ENCODE measurements around the gene TMEM244. TPM values are rescaled to one million over a fixed set of nuclear protein-coding genes. Genes with fewer than 3 reads are reported as not detected.

The TMEM244 gene
- total RNA-seq, 5 donors from 2014 or later (not counting 1 experiment from before 2014, with no cell fraction given), result 0.53 to 1.2 TPM; not detected in 3

- Histone ChIP-seq H3K4me3 (ENCODE audit: control insufficient read depth in 1 of 2, extremely low read depth in 1 of 2, low read length in 1 of 2) (no peak overlapping the region), H3K4me1 (ENCODE audit: control insufficient read depth in 1 of 2, extremely low read depth in 1 of 2, insufficient read depth in 2 of 2, low read length in 2 of 2) (peaks cover 0 to 4% of the 10 kb centered on the region in 2 experiments), H3K9me3 (no peaks in the 10 kb centered on the region), H3K27me3 (replicated peaks in 1 of 2; ENCODE audit: control insufficient read depth in 2 of 2, extremely low read depth in 1 of 2, insufficient read depth in 2 of 2, low read length in 1 of 2) (no peaks in the 10 kb centered on the region), H3K36me3 (ENCODE audit: control insufficient read depth in 2 of 2, extremely low read depth in 1 of 2, insufficient read depth in 1 of 2, low read length in 1 of 2) (no peaks in the 10 kb centered on the region), H3K27ac (ENCODE audit: low read length) (no peak overlapping the region)
- H3K9me3 Mint-ChIP-seq, result no peaks in the 10 kb centered on the region
- ChIA-PET POLR2A (no interaction called here), CTCF (interaction anchor here in 1 of 2 donors (0.9 kb wide), 1 partner anchor 819 kb away, joined by 3 read pairs; no protein-coding TSS in a partner anchor)
- ATAC-seq (replicated peaks in 1 of 4) (no peak), DNase-seq (no peak)
- H3K4me3 Mint-ChIP-seq, result no peak overlapping the region
- H3K27me3 Mint-ChIP-seq, result no peaks in the 10 kb centered on the region
- H3K4me1 Mint-ChIP-seq, result peaks cover 7 to 14% (median 14%) of the 10 kb centered on the region in 3 donors
- H3K27ac Mint-ChIP-seq, result no peak overlapping the region
- peaks cover 2% of the 10 kb centered on the region for H3K36me3 Mint-ChIP-seq
These were observed 13.7 kb upstream of the TMEM244 start for GRCh38 chr6:129874837-129875236.

- Histone ChIP-seq H3K27me3 (replicated peaks in 1 of 2; ENCODE audit: control insufficient read depth in 2 of 2, extremely low read depth in 1 of 2, insufficient read depth in 2 of 2, low read length in 1 of 2) (no peaks in the 10 kb centered on the region), H3K4me3 (ENCODE audit: control insufficient read depth in 1 of 2, extremely low read depth in 1 of 2, low read length in 1 of 2) (no peak overlapping the region), H3K36me3 (ENCODE audit: control insufficient read depth in 2 of 2, extremely low read depth in 1 of 2, insufficient read depth in 1 of 2, low read length in 1 of 2) (no peaks in the 10 kb centered on the region), H3K4me1 (ENCODE audit: control insufficient read depth in 1 of 2, extremely low read depth in 1 of 2, insufficient read depth in 2 of 2, low read length in 2 of 2) (peaks cover 0 to 4% of the 10 kb centered on the region in 2 experiments), H3K27ac (ENCODE audit: low read length) (no peak overlapping the region), H3K9me3 (no peaks in the 10 kb centered on the region)
- no peak overlapping the region for H3K27ac Mint-ChIP-seq
- H3K9me3 Mint-ChIP-seq, result no peaks in the 10 kb centered on the region
- H3K4me3 Mint-ChIP-seq, result no peak overlapping the region
- WGBS (ENCODE audit: insufficient coverage), result no CpG with 5 or more reads among the region's 2 CpGs
- ATAC-seq (replicated peaks in 1 of 4) (no peak), DNase-seq (no peak)
- H3K27me3 Mint-ChIP-seq, result no peaks in the 10 kb centered on the region
- no peaks in the 10 kb centered on the region for H3K36me3 Mint-ChIP-seq
- POLR2A ChIA-PET, result interaction anchor here in 1 of 2 donors (0.6 kb wide), 1 partner anchor 12 kb away, joined by 3 read pairs; the partner anchor contains the start of gene TMEM244
- H3K4me1 Mint-ChIP-seq, result peaks cover 7 to 14% (median 14%) of the 10 kb centered on the region in 3 donors
- CTCF ChIA-PET, result interaction anchor here in 1 of 2 donors (0.5 kb wide), 1 partner anchor 176 kb away, joined by 3 read pairs; no protein-coding TSS in a partner anchor
These were observed 11.5 kb upstream of the TMEM244 start for GRCh38 chr6:129872586-129872985.

GRCh38 chr6:129871221-129871620, 10.1 kb upstream of the TMEM244 start:
- ATAC-seq (replicated peaks in 1 of 4) (no peak), DNase-seq (no peak)
- no peak overlapping the region for H3K27ac Mint-ChIP-seq
- peaks cover 6 to 13% (median 11%) of the 10 kb centered on the region in 3 donors for H3K4me1 Mint-ChIP-seq
- no peaks in the 10 kb centered on the region for H3K9me3 Mint-ChIP-seq
- Histone ChIP-seq H3K4me1 (ENCODE audit: control insufficient read depth in 1 of 2, extremely low read depth in 1 of 2, insufficient read depth in 2 of 2, low read length in 2 of 2) (peaks cover 0 to 4% of the 10 kb centered on the region in 2 experiments), H3K36me3 (ENCODE audit: control insufficient read depth in 2 of 2, extremely low read depth in 1 of 2, insufficient read depth in 1 of 2, low read length in 1 of 2) (no peaks in the 10 kb centered on the region), H3K4me3 (ENCODE audit: control insufficient read depth in 1 of 2, extremely low read depth in 1 of 2, low read length in 1 of 2) (no peak overlapping the region), H3K27me3 (replicated peaks in 1 of 2; ENCODE audit: control insufficient read depth in 2 of 2, extremely low read depth in 1 of 2, insufficient read depth in 2 of 2, low read length in 1 of 2) (no peaks in the 10 kb centered on the region), H3K9me3 (no peaks in the 10 kb centered on the region), H3K27ac (ENCODE audit: low read length) (no peak overlapping the region)
- no CpG with 5 or more reads among the region's 3 CpGs for WGBS (ENCODE audit: insufficient coverage)
- CTCF ChIA-PET, result interaction anchor here (0.5 to 0.6 kb wide), 2 partner anchors 42 to 216 kb away, joined by 3 to 6 read pairs; no protein-coding TSS in a partner anchor
- no peaks in the 10 kb centered on the region for H3K36me3 Mint-ChIP-seq
- POLR2A ChIA-PET, result no interaction called here
- no peaks in the 10 kb centered on the region for H3K27me3 Mint-ChIP-seq
- H3K4me3 Mint-ChIP-seq, result no peak overlapping the region

GRCh38 chr6:129867403-129867802, 6.3 kb upstream of the TMEM244 start:
- ChIA-PET POLR2A (no interaction called here), CTCF (no interaction called here)
- Histone ChIP-seq H3K36me3 (ENCODE audit: control insufficient read depth in 2 of 2, extremely low read depth in 1 of 2, insufficient read depth in 1 of 2, low read length in 1 of 2) (no peaks in the 10 kb centered on the region), H3K9me3 (no peaks in the 10 kb centered on the region), H3K4me1 (ENCODE audit: control insufficient read depth in 1 of 2, extremely low read depth in 1 of 2, insufficient read depth in 2 of 2, low read length in 2 of 2) (no peaks in the 10 kb centered on the region), H3K27ac (ENCODE audit: low read length) (no peak overlapping the region), H3K27me3 (replicated peaks in 1 of 2; ENCODE audit: control insufficient read depth in 2 of 2, extremely low read depth in 1 of 2, insufficient read depth in 2 of 2, low read length in 1 of 2) (no peaks in the 10 kb centered on the region), H3K4me3 (ENCODE audit: control insufficient read depth in 1 of 2, extremely low read depth in 1 of 2, low read length in 1 of 2) (no peak overlapping the region)
- Mint-ChIP-seq H3K4me1 (no peaks in the 10 kb centered on the region), H3K27ac (no peak overlapping the region), H3K9me3 (peaks cover 0 to 4% (median 0%) of the 10 kb centered on the region in 3 donors), H3K36me3 (no peaks in the 10 kb centered on the region), H3K27me3 (no peaks in the 10 kb centered on the region), H3K4me3 (no peak overlapping the region)
- no peak for DNase-seq
- no peak for ATAC-seq (replicated peaks in 1 of 4)

GRCh38 chr6:129866688-129867087, 5.6 kb upstream of the TMEM244 start:
- ChIA-PET CTCF (no interaction called here), POLR2A (no interaction called here)
- Histone ChIP-seq H3K27me3 (replicated peaks in 1 of 2; ENCODE audit: control insufficient read depth in 2 of 2, extremely low read depth in 1 of 2, insufficient read depth in 2 of 2, low read length in 1 of 2) (no peaks in the 10 kb centered on the region), H3K4me3 (ENCODE audit: control insufficient read depth in 1 of 2, extremely low read depth in 1 of 2, low read length in 1 of 2) (no peak overlapping the region), H3K9me3 (no peaks in the 10 kb centered on the region), H3K36me3 (ENCODE audit: control insufficient read depth in 2 of 2, extremely low read depth in 1 of 2, insufficient read depth in 1 of 2, low read length in 1 of 2) (no peaks in the 10 kb centered on the region), H3K4me1 (ENCODE audit: control insufficient read depth in 1 of 2, extremely low read depth in 1 of 2, insufficient read depth in 2 of 2, low read length in 2 of 2) (no peaks in the 10 kb centered on the region), H3K27ac (ENCODE audit: low read length) (no peak overlapping the region)
- no peak overlapping the region for H3K27ac Mint-ChIP-seq
- H3K36me3 Mint-ChIP-seq, result no peaks in the 10 kb centered on the region
- H3K4me3 Mint-ChIP-seq, result no peak overlapping the region
- no peak for DNase-seq
- WGBS (ENCODE audit: insufficient coverage), result 80% methylated on average over 1 of the region's 2 CpGs
- H3K4me1 Mint-ChIP-seq, result peaks cover 0 to 3% (median 0%) of the 10 kb centered on the region in 3 donors
- ATAC-seq (replicated peaks in 1 of 4), result no peak
- H3K9me3 Mint-ChIP-seq, result peaks cover 0 to 4% (median 0%) of the 10 kb centered on the region in 3 donors
- no peaks in the 10 kb centered on the region for H3K27me3 Mint-ChIP-seq

- peaks cover 0 to 4% (median 0%) of the 10 kb centered on the region in 3 donors for H3K9me3 Mint-ChIP-seq
These were observed 5.1 kb upstream of the TMEM244 start for GRCh38 chr6:129866256-129866655.

GRCh38 chr6:129865013-129865412, 3.9 kb upstream of the TMEM244 start:
- no peak overlapping the region for H3K27ac Mint-ChIP-seq
- Histone ChIP-seq H3K27me3 (replicated peaks in 1 of 2; ENCODE audit: control insufficient read depth in 2 of 2, extremely low read depth in 1 of 2, insufficient read depth in 2 of 2, low read length in 1 of 2) (no peaks in the 10 kb centered on the region), H3K36me3 (ENCODE audit: control insufficient read depth in 2 of 2, extremely low read depth in 1 of 2, insufficient read depth in 1 of 2, low read length in 1 of 2) (no peaks in the 10 kb centered on the region), H3K4me1 (ENCODE audit: control insufficient read depth in 1 of 2, extremely low read depth in 1 of 2, insufficient read depth in 2 of 2, low read length in 2 of 2) (peaks cover 0 to 2% of the 10 kb centered on the region in 2 experiments), H3K27ac (ENCODE audit: low read length) (no peak overlapping the region), H3K9me3 (no peaks in the 10 kb centered on the region), H3K4me3 (ENCODE audit: control insufficient read depth in 1 of 2, extremely low read depth in 1 of 2, low read length in 1 of 2) (no peak overlapping the region)
- H3K27me3 Mint-ChIP-seq, result no peaks in the 10 kb centered on the region
- ATAC-seq (replicated peaks in 1 of 4), result no peak
- POLR2A ChIA-PET, result no interaction called here
- DNase-seq, result no peak
- no peak overlapping the region for H3K4me3 Mint-ChIP-seq
- 92% methylated on average over 2 of the region's 4 CpGs for WGBS (ENCODE audit: insufficient coverage)
- no peaks in the 10 kb centered on the region for H3K36me3 Mint-ChIP-seq
- CTCF ChIA-PET, result no interaction called here
- H3K4me1 Mint-ChIP-seq, result peaks cover 8 to 13% (median 10%) of the 10 kb centered on the region in 3 donors
- peaks cover 0 to 4% (median 0%) of the 10 kb centered on the region in 3 donors for H3K9me3 Mint-ChIP-seq

More at GRCh38 chr6:129866256-129866655, 5.1 kb upstream of the TMEM244 start:
- POLR2A ChIA-PET, result no interaction called here
- no peak overlapping the region for H3K27ac Mint-ChIP-seq
- Histone ChIP-seq H3K4me3 (ENCODE audit: control insufficient read depth in 1 of 2, extremely low read depth in 1 of 2, low read length in 1 of 2) (no peak overlapping the region), H3K27me3 (replicated peaks in 1 of 2; ENCODE audit: control insufficient read depth in 2 of 2, extremely low read depth in 1 of 2, insufficient read depth in 2 of 2, low read length in 1 of 2) (no peaks in the 10 kb centered on the region), H3K27ac (ENCODE audit: low read length) (no peak overlapping the region), H3K9me3 (no peaks in the 10 kb centered on the region), H3K4me1 (ENCODE audit: control insufficient read depth in 1 of 2, extremely low read depth in 1 of 2, insufficient read depth in 2 of 2, low read length in 2 of 2) (no peaks in the 10 kb centered on the region), H3K36me3 (ENCODE audit: control insufficient read depth in 2 of 2, extremely low read depth in 1 of 2, insufficient read depth in 1 of 2, low read length in 1 of 2) (no peaks in the 10 kb centered on the region)
- no peak for ATAC-seq (replicated peaks in 1 of 4)
- no peaks in the 10 kb centered on the region for H3K27me3 Mint-ChIP-seq
- CTCF ChIA-PET, result no interaction called here
- H3K4me3 Mint-ChIP-seq, result no peak overlapping the region
- H3K36me3 Mint-ChIP-seq, result no peaks in the 10 kb centered on the region
- no peak for DNase-seq
- WGBS (ENCODE audit: insufficient coverage), result 78% methylated on average over 1 of the region's 1 CpG
- peaks cover 2 to 5% (median 2%) of the 10 kb centered on the region in 3 donors for H3K4me1 Mint-ChIP-seq
